OCI-LY7 (cell line): ENCODE measurements around the gene OR52D1. TPM values are rescaled to one million over a fixed set of nuclear protein-coding genes. Genes with fewer than 3 reads are reported as not detected.

Experiments used
- BruUV-seq: library from RNA; stranded (reverse); fragments of 400-500 nt; replicated peaks from 2 replicates; lab custom pipeline; 2021; lab: Mats Ljungman, UMichigan
- CTCF ChIA-PET: fragments of 300-600 bp; sonication (Branson Sonifier 250); formaldehyde crosslinking; loops from one replicate; lab custom pipeline; 2022; ENCODE audit warnings: antibody characterized with exemption; ENCODE audit not compliant: unreplicated experiment; lab: Charles Lee
- POLR2A ChIA-PET: fragments of 300-600 bp; sonication (Branson Sonifier 250); formaldehyde crosslinking; loops from one replicate; lab custom pipeline; 2022; ENCODE audit warnings: antibody characterized with exemption; lab: Charles Lee
- DNase-seq: peaks from one replicate; pipeline ENCODE4 v3.0.0-alpha.2; 2015; ENCODE audit warnings: low spot score
- H2AFZ ChIP-seq: fragments of 200-600 bp; sonication (generic), shearing (Covaris generic); 2 replicates; pipeline ENCODE4 v1.6.1; 2014; ENCODE audit warnings: mild to moderate bottlenecking, antibody characterized with exemption, low read length, moderate library complexity
- H3K27ac ChIP-seq: fragments of 200-600 bp; sonication (generic); 2 replicates; pipeline ENCODE4 v1.5.1; 2014; ENCODE audit warnings: mixed run types, low read depth, mild to moderate bottlenecking, moderate library complexity, low read length, inconsistent platforms; ENCODE audit not compliant: poor library complexity, severe bottlenecking
- H3K36me3 ChIP-seq: fragments of 200-600 bp; sonication (generic); 2 replicates; pipeline ENCODE4 v1.6.1; 2014; ENCODE audit warnings: mild to moderate bottlenecking, antibody characterized with exemption, low read length, moderate library complexity, mixed read lengths; ENCODE audit not compliant: insufficient read depth
- H3K4me1 ChIP-seq: fragments of 200-600 bp; sonication (generic); 2 replicates; pipeline ENCODE4 v1.5.1; 2014; ENCODE audit warnings: mild to moderate bottlenecking, low read length; ENCODE audit not compliant: insufficient read depth, poor library complexity, severe bottlenecking
- H3K4me2 ChIP-seq: fragments of 200-600 bp; sonication (generic); 2 replicates; pipeline ENCODE4 v1.6.1; 2014; ENCODE audit warnings: mild to moderate bottlenecking, low read length
- H3K4me3 ChIP-seq: fragments of 200-600 bp; sonication (generic); 2 replicates; pipeline ENCODE4 v1.5.1; 2014; ENCODE audit warnings: mild to moderate bottlenecking, low read depth, low read length; ENCODE audit not compliant: poor library complexity, severe bottlenecking
- H3K79me2 ChIP-seq: fragments of 200-600 bp; sonication (generic); 2 replicates; pipeline ENCODE4 v1.6.1; 2016; ENCODE audit warnings: low read depth, mild to moderate bottlenecking, low read length, moderate library complexity, mixed read lengths; ENCODE audit not compliant: insufficient read depth
- H3K9me2 ChIP-seq: fragments of 200-600 bp; sonication (generic); 2 replicates; pipeline ENCODE4 v1.6.1; 2016; ENCODE audit warnings: mild to moderate bottlenecking, low read length, mixed read lengths; ENCODE audit not compliant: insufficient read depth
- H3K9me3 ChIP-seq: fragments of 200-600 bp; sonication (generic); 2 replicates; pipeline ENCODE4 v1.6.1; 2014; ENCODE audit warnings: mild to moderate bottlenecking, mixed run types, low read length, mixed read lengths
- H4K20me1 ChIP-seq: fragments of 200-600 bp; sonication (generic); 2 replicates; pipeline ENCODE4 v1.6.1; 2014; ENCODE audit warnings: mild to moderate bottlenecking, antibody characterized with exemption, low read length, moderate library complexity, mixed read lengths; ENCODE audit not compliant: insufficient read depth
- CTCF ChIP-seq: fragments of 200-600 bp; sonication (generic); conservative IDR thresholded peaks from 2 replicates; pipeline ENCODE4 v1.5.1; 2014; ENCODE audit warnings: mild to moderate bottlenecking, antibody characterized with exemption, low read length, moderate library complexity, mixed read lengths
- EZH2phosphoT487 ChIP-seq: fragments of 200-600 bp; sonication (generic); IDR thresholded peaks from 2 replicates; pipeline ENCODE4 v1.6.1; 2018; ENCODE audit warnings: low read depth, borderline replicate concordance, mild to moderate bottlenecking, mixed run types, antibody characterized with exemption, low read length, moderate library complexity, mixed read lengths
- intact Hi-C: fragments of 100-400 bp; cut with micrococcal nuclease; formaldehyde crosslinking; loops from one replicate; pipeline ENCODE4 v1.10.0; 2022; ENCODE audit not compliant: unreplicated experiment
- total RNA-seq, 2 experiments: library from RNA; depleted of rRNA in 1 of 2; stranded (reverse); fragments of >200 nt in 1 of 2; shearing (Covaris generic) in 1 of 2; gene quantifications; 2 replicates each; pipeline ENCODE4 v1.2.3, GENCODE V29; 2014 to 2022

OR52D1 gene
- total RNA-seq, 2 experiments from 2014 or later = not detected

GRCh38 chr11:5534046-5534445 is 45.6 kb downstream of the OR52D1 start:
- Histone ChIP-seq H3K4me3 (no peak overlapping the region), H3K36me3 (no peaks in the 10 kb centered on the region), H3K4me1 (no peaks in the 10 kb centered on the region), H3K79me2 (no peaks in the 10 kb centered on the region), H3K4me2 (no peak overlapping the region), H2AFZ (no peak overlapping the region), H3K9me3 (no peaks in the 10 kb centered on the region), H4K20me1 (no peaks in the 10 kb centered on the region), H3K9me2 (no peaks in the 10 kb centered on the region), H3K27ac (no peak overlapping the region)
- POLR2A ChIA-PET = interaction anchor here (1.0 kb wide), 1 partner anchor 15 kb away, joined by 3 read pairs; no protein-coding TSS in a partner anchor
- BruUV-seq = no TSS peak
- DNase-seq = no peak
- intact Hi-C loops = no loop called here
- CTCF ChIA-PET = no interaction called here
- no peak for TF ChIP-seq CTCF
- TF ChIP-seq EZH2phosphoT487 = no peak

GRCh38 chr11:5536482-5536881 is 48.0 kb downstream of the OR52D1 start:
- H3K4me3 ChIP-seq = no peak overlapping the region
- H3K36me3 ChIP-seq = no peaks in the 10 kb centered on the region
- no peak for TF ChIP-seq CTCF
- no peak for TF ChIP-seq EZH2phosphoT487
- H3K79me2 ChIP-seq = no peaks in the 10 kb centered on the region
- intact Hi-C loops = no loop called here
- no peaks in the 10 kb centered on the region for H3K9me2 ChIP-seq
- DNase-seq = no peak
- no peaks in the 10 kb centered on the region for H4K20me1 ChIP-seq
- CTCF ChIA-PET = no interaction called here
- POLR2A ChIA-PET = interaction anchor here (0.6 kb wide), 1 partner anchor 34 kb away, joined by 3 read pairs; no protein-coding TSS in a partner anchor
- H3K27ac ChIP-seq = no peak overlapping the region
- no peak overlapping the region for H3K4me2 ChIP-seq
- BruUV-seq = no TSS peak
- H3K9me3 ChIP-seq = no peaks in the 10 kb centered on the region
- H2AFZ ChIP-seq = no peak overlapping the region
- no peaks in the 10 kb centered on the region for H3K4me1 ChIP-seq

Other genes with a start within 250 kb of the OR52D1 start
- gene HBG1, start 238.8 kb upstream of the OR52D1 start, total RNA-seq (2014; rRNA removed; shearing (Covaris generic)) = not detected in 2 replicates
- not detected in 2 replicates for gene HBG1, start 238.8 kb upstream of the OR52D1 start, total RNA-seq (2022)
- gene HBG2, start 233.9 kb upstream of the OR52D1 start, total RNA-seq (2014; rRNA removed; shearing (Covaris generic)) = not detected in 2 replicates
- not detected in 2 replicates for gene HBG2, start 233.9 kb upstream of the OR52D1 start, total RNA-seq (2022)
- gene HBE1, start 218.7 kb upstream of the OR52D1 start, total RNA-seq (2014; rRNA removed; shearing (Covaris generic)) = not detected in 2 replicates
- not detected in 2 replicates for gene HBE1, start 218.7 kb upstream of the OR52D1 start, total RNA-seq (2022)
- not detected in 2 replicates for gene OR51B4, start 186.7 kb upstream of the OR52D1 start, total RNA-seq (2014; rRNA removed; shearing (Covaris generic))
- not detected in 2 replicates for gene OR51B4, start 186.7 kb upstream of the OR52D1 start, total RNA-seq (2022)
- gene OR51B2, start 164.4 kb upstream of the OR52D1 start, total RNA-seq (2014; rRNA removed; shearing (Covaris generic)) = not detected in 2 replicates
- not detected in 2 replicates for gene OR51B2, start 164.4 kb upstream of the OR52D1 start, total RNA-seq (2022)
- gene OR51B5, start 145.2 kb upstream of the OR52D1 start, total RNA-seq (2014; rRNA removed; shearing (Covaris generic)) = 0.16 TPM in 1 of 2 replicates, not detected in the other
- not detected in 2 replicates for gene OR51B5, start 145.2 kb upstream of the OR52D1 start, total RNA-seq (2022)
- not detected in 2 replicates for gene OR51B6, start 137.2 kb upstream of the OR52D1 start, total RNA-seq (2014; rRNA removed; shearing (Covaris generic))
- not detected in 2 replicates for gene OR51B6, start 137.2 kb upstream of the OR52D1 start, total RNA-seq (2022)
- not detected in 2 replicates for gene OR51M1, start 104.9 kb upstream of the OR52D1 start, total RNA-seq (2014; rRNA removed; shearing (Covaris generic))
- gene OR51M1, start 104.9 kb upstream of the OR52D1 start, total RNA-seq (2022) = not detected in 2 replicates
- not detected in 2 replicates for gene OR51Q1, start 66.6 kb upstream of the OR52D1 start, total RNA-seq (2014; rRNA removed; shearing (Covaris generic))
- not detected in 2 replicates for gene OR51Q1, start 66.6 kb upstream of the OR52D1 start, total RNA-seq (2022)
- gene OR51I1, start 47.2 kb upstream of the OR52D1 start, total RNA-seq (2014; rRNA removed; shearing (Covaris generic)) = not detected in 2 replicates
- gene OR51I1, start 47.2 kb upstream of the OR52D1 start, total RNA-seq (2022) = not detected in 2 replicates
- gene OR51I2, start 39.4 kb upstream of the OR52D1 start, total RNA-seq (2014; rRNA removed; shearing (Covaris generic)) = not detected in 2 replicates
- not detected in 2 replicates for gene OR51I2, start 39.4 kb upstream of the OR52D1 start, total RNA-seq (2022)
- gene UBQLN3, start 21.3 kb downstream of the OR52D1 start, total RNA-seq (2014; rRNA removed; shearing (Covaris generic)) = not detected in 2 replicates
- gene UBQLN3, start 21.3 kb downstream of the OR52D1 start, total RNA-seq (2022) = not detected in 2 replicates
- gene UBQLNL, start 28.0 kb downstream of the OR52D1 start, total RNA-seq (2014; rRNA removed; shearing (Covaris generic)) = 0.05 TPM in 1 of 2 replicates, not detected in the other
- gene UBQLNL, start 28.0 kb downstream of the OR52D1 start, total RNA-seq (2022) = 0.13 and 0.15 TPM in 2 replicates
- gene OR52H1, start 59.9 kb downstream of the OR52D1 start, total RNA-seq (2014; rRNA removed; shearing (Covaris generic)) = 0.60 TPM in 1 of 2 replicates, not detected in the other
- not detected in 2 replicates for gene OR52H1, start 59.9 kb downstream of the OR52D1 start, total RNA-seq (2022)
- gene OR52B6, start 92.2 kb downstream of the OR52D1 start, total RNA-seq (2014; rRNA removed; shearing (Covaris generic)) = not detected in 2 replicates
- gene OR52B6, start 92.2 kb downstream of the OR52D1 start, total RNA-seq (2022) = not detected in 2 replicates
- gene TRIM6, start 108.0 kb downstream of the OR52D1 start, total RNA-seq (2014; rRNA removed; shearing (Covaris generic)) = not detected in 2 replicates
- not detected in 2 replicates for gene TRIM6, start 108.0 kb downstream of the OR52D1 start, total RNA-seq (2022)
- gene TRIM34, start 136.3 kb downstream of the OR52D1 start, total RNA-seq (2014; rRNA removed; shearing (Covaris generic)) = 8.4 and 12.0 TPM in 2 replicates
- 12.4 and 13.1 TPM in 2 replicates for gene TRIM34, start 136.3 kb downstream of the OR52D1 start, total RNA-seq (2022)
- gene TRIM5, start 196.4 kb downstream of the OR52D1 start, total RNA-seq (2014; rRNA removed; shearing (Covaris generic)) = 16.6 and 19.6 TPM in 2 replicates
- gene TRIM5, start 196.4 kb downstream of the OR52D1 start, total RNA-seq (2022) = 22.5 and 25.5 TPM in 2 replicates
- gene TRIM22, start 201.1 kb downstream of the OR52D1 start, total RNA-seq (2014; rRNA removed; shearing (Covaris generic)) = 28.5 and 42.7 TPM in 2 replicates
- 41.6 and 49.7 TPM in 2 replicates for gene TRIM22, start 201.1 kb downstream of the OR52D1 start, total RNA-seq (2022)
- gene OR56B1, start 247.8 kb downstream of the OR52D1 start, total RNA-seq (2014; rRNA removed; shearing (Covaris generic)) = 0.06 TPM in 1 of 2 replicates, not detected in the other
- not detected in 2 replicates for gene OR56B1, start 247.8 kb downstream of the OR52D1 start, total RNA-seq (2022)